Neutrophil (primary cell): ENCODE data around the gene FRY.

Experiments
- H3K27ac ChIP-seq: fragments of 200-600 bp; sonication (generic); 2 replicates; pipeline ENCODE4 v1.5.1; 2016; ENCODE audit warnings: mild to moderate bottlenecking, moderate library complexity
- H3K27me3 ChIP-seq: fragments of 200-600 bp; sonication (generic); 2 replicates; pipeline ENCODE4 v1.6.0; 2016; ENCODE audit warnings: mild to moderate bottlenecking
- H3K36me3 ChIP-seq: fragments of 200-600 bp; sonication (generic); 2 replicates; pipeline ENCODE4 v1.5.1; 2017
- H3K4me1 ChIP-seq, 2 experiments: fragments of 200-600 bp in 1 of 2; sonication (generic) in 1 of 2; 1 replicate in 1 of 2; 2 replicates in 1 of 2; pipeline versions ENCODE4 v1.5.1 to v1.6.1; 2013 to 2016; ENCODE audit warnings: low read depth in 1 of 2, low read length in 1 of 2, mild to moderate bottlenecking in 1 of 2, moderate library complexity in 1 of 2; ENCODE audit not compliant: control insufficient read depth in 1 of 2, insufficient read depth in 1 of 2
- H3K4me3 ChIP-seq, 2 experiments: fragments of 200-600 bp in 1 of 2; sonication (generic) in 1 of 2; 1 replicate in 1 of 2; 2 replicates in 1 of 2; pipeline ENCODE4 v1.5.1; 2013 to 2016; ENCODE audit warnings: low read depth in 1 of 2, low read length in 1 of 2, mild to moderate bottlenecking in 1 of 2, moderate library complexity in 1 of 2
- H3K9me3 ChIP-seq: fragments of 200-600 bp; sonication (generic); 2 replicates; pipeline ENCODE4 v1.5.1; 2016
- CTCF ChIP-seq: fragments of 200-600 bp; sonication (generic); IDR thresholded peaks from 2 replicates; pipeline ENCODE4 v1.5.1; 2016; ENCODE audit warnings: antibody characterized with exemption

The FRY gene

DNA sequence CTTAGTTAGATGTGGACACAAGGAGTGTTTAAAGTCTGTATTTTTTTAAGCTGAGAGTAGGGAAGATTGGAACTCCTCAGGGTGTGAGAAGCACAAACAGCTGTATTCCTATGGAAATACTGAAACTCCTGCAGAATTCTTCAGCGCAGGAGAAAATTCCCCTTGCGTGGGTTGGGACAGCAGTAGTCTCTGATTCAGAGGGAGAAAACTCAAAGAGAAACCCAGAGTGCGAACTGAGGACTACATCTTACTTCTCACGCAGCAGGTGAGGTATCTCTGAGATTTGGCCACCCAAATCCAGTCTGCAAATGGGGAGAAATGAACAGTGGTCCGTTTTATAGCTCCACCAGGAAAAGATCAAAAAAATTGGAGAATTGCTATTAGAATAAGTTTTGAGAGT, 60.9 kb downstream of the FRY start:
- H3K4me1 ChIP-seq: peaks cover 6 to 7% of the 10 kb centered on the region in 2 experiments
- peaks cover 5% of the 10 kb centered on the region for H3K36me3 ChIP-seq
- H3K27ac ChIP-seq: no peak overlapping the region
- H3K4me3 ChIP-seq: no peak overlapping the region
- H3K27me3 ChIP-seq: no peaks in the 10 kb centered on the region
- H3K9me3 ChIP-seq: no peaks in the 10 kb centered on the region
- TF ChIP-seq CTCF: no peak

GRCh38 chr13:32093006-32093405, 61.4 kb downstream of the FRY start:
- peaks cover 6 to 8% of the 10 kb centered on the region in 2 experiments for H3K4me1 ChIP-seq
- peaks cover under 1% of the 10 kb centered on the region for H3K36me3 ChIP-seq
- H3K9me3 ChIP-seq: no peaks in the 10 kb centered on the region
- TF ChIP-seq CTCF: no peak
- H3K27me3 ChIP-seq: no peaks in the 10 kb centered on the region
- H3K4me3 ChIP-seq: no peak overlapping the region
- no peak overlapping the region for H3K27ac ChIP-seq

DNA sequence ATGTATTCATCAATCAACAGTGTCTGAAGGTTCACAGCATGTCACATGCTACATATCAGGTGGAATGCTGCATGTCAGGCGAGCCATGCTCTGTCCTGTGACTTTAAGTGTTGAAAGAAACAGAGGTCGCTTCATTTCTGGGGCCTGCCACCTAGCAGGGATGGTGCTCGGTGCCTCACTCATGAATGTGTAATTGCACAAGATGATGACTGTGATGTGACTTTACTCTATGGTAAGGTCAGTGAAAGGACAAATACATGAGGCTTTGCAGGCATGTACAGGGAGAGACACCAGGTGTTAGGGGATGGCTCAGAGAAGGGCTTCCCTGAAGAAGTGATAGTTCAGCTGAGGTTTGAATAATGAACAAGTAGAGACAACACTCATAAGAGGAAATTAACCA, 66.7 kb downstream of the FRY start:
- Histone ChIP-seq H3K27me3 (no peaks in the 10 kb centered on the region), H3K9me3 (no peaks in the 10 kb centered on the region), H3K4me1 (peaks cover 0 to 12% of the 10 kb centered on the region in 2 experiments), H3K36me3 (peaks cover 26% of the 10 kb centered on the region), H3K27ac (peak overlapping the region; percentile 39), H3K4me3 (no peak overlapping the region)
- no peak for TF ChIP-seq CTCF

GRCh38 chr13:32105653-32106313, 74.2 kb downstream of the FRY start:
- no peaks in the 10 kb centered on the region for H3K27me3 ChIP-seq
- peaks cover 4 to 11% of the 10 kb centered on the region in 2 experiments for H3K4me1 ChIP-seq
- H3K27ac ChIP-seq: no peak overlapping the region
- H3K4me3 ChIP-seq: no peak overlapping the region
- no peak for TF ChIP-seq CTCF
- peaks cover 51% of the 10 kb centered on the region for H3K36me3 ChIP-seq
- no peaks in the 10 kb centered on the region for H3K9me3 ChIP-seq

GRCh38 chr13:32107474-32107873, 75.9 kb downstream of the FRY start:
- peak overlapping the region; percentile 48 for H3K27ac ChIP-seq
- H3K27me3 ChIP-seq: no peaks in the 10 kb centered on the region
- no peak overlapping the region for H3K4me3 ChIP-seq
- peaks cover 36% of the 10 kb centered on the region for H3K36me3 ChIP-seq
- no peak for TF ChIP-seq CTCF
- peaks cover 4 to 11% of the 10 kb centered on the region in 2 experiments for H3K4me1 ChIP-seq
- H3K9me3 ChIP-seq: no peaks in the 10 kb centered on the region
